ENCODE results near the gene FAM169A.
A peak's percentile ranks its signal among the peaks of the same experiment; 100 is the strongest.
"Not testable (repeated sequence)": the region's sequence is repeated elsewhere in the genome, so short reads cannot be mapped to it uniquely, and the experiment has no call there.

Gene FAM169A

GRCh38 chr5:74865804-74866595 lies at the start of gene FAM169A:
Gene FAM169A, minus strand, starts transcription at chr5:74866387. Its CDS starts 24,711 bp downstream, at chr5:74841676.
- peak; percentile 83 for DNase-seq

- DNase-seq: no peak
These were observed 49.3 kb upstream of the FAM169A start for GRCh38 chr5:74915488-74915887.

- not testable (repeated sequence) for DNase-seq
These were observed 45.2 kb upstream of the FAM169A start for GRCh38 chr5:74911421-74911820.

- not testable (repeated sequence) for DNase-seq
These were observed 43.7 kb upstream of the FAM169A start for GRCh38 chr5:74909888-74910287.

- not testable (repeated sequence) for DNase-seq
These were observed 42.0 kb upstream of the FAM169A start for GRCh38 chr5:74908237-74908636.

- not testable (repeated sequence) for DNase-seq
These were observed 38.5 kb upstream of the FAM169A start for GRCh38 chr5:74904713-74905112.

- DNase-seq: peak; percentile 84
These were observed 37.1 kb upstream of the FAM169A start for GRCh38 chr5:74903165-74903787.

- DNase-seq: no peak
These were observed 30.9 kb upstream of the FAM169A start for GRCh38 chr5:74897049-74897448.

- no peak for DNase-seq
These were observed 29.7 kb upstream of the FAM169A start for GRCh38 chr5:74895906-74896305.

- no peak for DNase-seq
These were observed 28.2 kb upstream of the FAM169A start for GRCh38 chr5:74894351-74894750.

GRCh38 chr5:74892921-74893320 lies 26.7 kb upstream of the FAM169A start:
- DNase-seq: no peak

GRCh38 chr5:74889523-74890105 lies 23.4 kb upstream of the FAM169A start:
- no peak for DNase-seq

GRCh38 chr5:74888117-74888516 lies 21.9 kb upstream of the FAM169A start:
- no peak for DNase-seq

- peak; percentile 47 for DNase-seq
These were observed 19.0 kb upstream of the FAM169A start for GRCh38 chr5:74885170-74885569.

GRCh38 chr5:74882379-74883134 lies 16.4 kb upstream of the FAM169A start:
- not testable (repeated sequence) for DNase-seq

- no peak for DNase-seq
These were observed 11.6 kb upstream of the FAM169A start for GRCh38 chr5:74877624-74878304.

GRCh38 chr5:74875994-74876791 lies 10.0 kb upstream of the FAM169A start:
- no peak for DNase-seq

GRCh38 chr5:74873525-74874249 lies 7.5 kb upstream of the FAM169A start:
- DNase-seq: no peak

GRCh38 chr5:74870299-74871067 lies 4.3 kb upstream of the FAM169A start:
- no peak for DNase-seq

GRCh38 chr5:74869414-74869813 lies 3.2 kb upstream of the FAM169A start:
- DNase-seq: not testable (repeated sequence)
